Nephron progenitor cell (in vitro differentiated cells): ENCODE data around the gene NLRP4.

Experiments used
- DNase-seq: peaks from one replicate; pipeline ENCODE4 v3.0.0; 2021
- H3K27ac Mint-ChIP-seq: 2 replicates; pipeline ENCODE4 v1.8.0; 2021; ENCODE audit warnings: mild to moderate bottlenecking, moderate library complexity, mixed read lengths
- H3K27me3 Mint-ChIP-seq: 2 replicates; pipeline ENCODE4 v1.8.0; 2021; ENCODE audit warnings: mild to moderate bottlenecking, low read depth, mixed read lengths; ENCODE audit not compliant: poor library complexity
- H3K36me3 Mint-ChIP-seq: 2 replicates; pipeline ENCODE4 v1.8.0; 2021; ENCODE audit warnings: low read depth, mixed read lengths
- H3K4me1 Mint-ChIP-seq: 2 replicates; pipeline ENCODE4 v1.8.0; 2021; ENCODE audit warnings: mixed read lengths
- H3K4me3 Mint-ChIP-seq: 2 replicates; pipeline ENCODE4 v1.8.0; 2021; ENCODE audit warnings: mild to moderate bottlenecking, moderate library complexity, mixed read lengths
- H3K9me3 Mint-ChIP-seq: 2 replicates; pipeline ENCODE4 v1.8.0; 2021; ENCODE audit warnings: mild to moderate bottlenecking, moderate library complexity, mixed read lengths
- CTCF ChIP-seq: fragments of 200-600 bp; sonication (generic); IDR thresholded peaks from 2 replicates; pipeline ENCODE4 v1.5.0; 2021; ENCODE audit warnings: antibody characterized with exemption

NLRP4 gene

GRCh38 chr19:55832676-55833075 lies 3.7 kb upstream of the NLRP4 start:
- no peak for TF ChIP-seq CTCF
- no peaks in the 10 kb centered on the region for H3K4me1 Mint-ChIP-seq
- no peaks in the 10 kb centered on the region for H3K27me3 Mint-ChIP-seq
- no peak overlapping the region for H3K4me3 Mint-ChIP-seq
- H3K27ac Mint-ChIP-seq, result no peak overlapping the region
- H3K9me3 Mint-ChIP-seq, result peaks cover 64% of the 10 kb centered on the region
- no peak for DNase-seq
- H3K36me3 Mint-ChIP-seq, result no peaks in the 10 kb centered on the region

DNA sequence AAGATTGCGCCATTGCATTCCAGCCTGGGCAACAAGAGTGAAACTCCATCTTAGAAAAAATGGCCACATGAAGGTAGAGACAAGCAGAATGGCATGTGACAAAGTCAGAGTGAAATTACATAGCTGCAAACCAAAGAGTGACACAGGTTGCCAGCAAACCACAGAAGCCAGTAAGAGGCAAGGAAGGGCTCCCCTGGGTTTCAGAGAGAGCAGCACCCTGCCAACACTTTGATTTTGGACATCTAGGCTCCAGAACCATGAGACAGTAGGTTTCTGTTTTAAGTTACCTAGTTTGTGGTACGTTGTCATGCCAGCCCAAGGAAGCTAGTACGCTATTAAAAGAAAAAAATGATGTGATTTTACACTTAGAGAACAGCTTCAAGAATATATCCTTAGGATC lies 1.9 kb downstream of the NLRP4 start:
- Mint-ChIP-seq H3K4me1 (no peaks in the 10 kb centered on the region), H3K4me3 (no peak overlapping the region), H3K27ac (no peak overlapping the region), H3K27me3 (peaks cover 2% of the 10 kb centered on the region), H3K9me3 (peaks cover 73% of the 10 kb centered on the region), H3K36me3 (no peaks in the 10 kb centered on the region)
- TF ChIP-seq CTCF, result no peak
- no peak for DNase-seq

DNA sequence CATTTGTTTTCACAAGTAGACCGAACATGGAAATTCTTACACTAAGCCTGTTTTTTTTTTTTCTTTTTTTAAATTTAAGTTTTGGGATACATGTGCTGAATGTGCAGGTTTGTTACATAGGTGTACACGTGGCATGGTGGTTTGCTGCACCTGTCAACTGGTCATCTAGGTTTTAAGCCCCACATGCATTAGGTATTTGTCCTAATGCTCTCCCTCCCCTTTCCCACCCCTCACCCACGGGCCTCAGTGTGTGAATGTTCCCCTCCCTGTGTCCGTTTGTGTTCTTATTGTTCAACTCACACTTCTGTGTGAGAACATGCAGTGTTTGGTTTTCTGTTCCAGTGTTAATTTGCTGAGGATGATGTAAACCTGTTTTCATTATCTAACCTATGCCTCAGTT lies 2.6 kb downstream of the NLRP4 start:
- DNase-seq, result no peak
- Mint-ChIP-seq H3K27me3 (peaks cover 3% of the 10 kb centered on the region), H3K9me3 (peaks cover 75% of the 10 kb centered on the region), H3K36me3 (no peaks in the 10 kb centered on the region), H3K4me3 (no peak overlapping the region), H3K27ac (no peak overlapping the region), H3K4me1 (no peaks in the 10 kb centered on the region)
- TF ChIP-seq CTCF, result no peak

DNA sequence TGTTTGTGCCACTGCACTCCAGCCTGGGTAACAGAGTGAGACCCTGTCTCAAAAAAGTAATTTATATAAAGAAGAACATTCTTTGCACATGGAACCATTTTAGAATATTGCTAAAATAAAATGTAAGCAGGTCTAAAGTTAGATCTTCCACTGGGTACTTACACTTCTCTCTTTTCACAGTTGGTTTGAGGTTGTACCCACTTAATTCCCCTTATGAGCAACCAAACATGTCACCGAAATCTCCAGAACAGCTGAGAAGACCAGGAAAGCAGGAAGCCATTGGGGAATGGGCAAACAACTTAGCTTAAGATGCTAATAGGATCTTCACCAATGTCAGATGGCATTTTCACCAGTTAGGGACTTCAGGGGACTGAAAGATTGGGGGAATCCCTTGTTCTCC lies 18.8 kb downstream of the NLRP4 start:
- H3K4me3 Mint-ChIP-seq, result no peak overlapping the region
- TF ChIP-seq CTCF, result no peak
- no peaks in the 10 kb centered on the region for H3K4me1 Mint-ChIP-seq
- H3K9me3 Mint-ChIP-seq, result peaks cover 76% of the 10 kb centered on the region
- H3K36me3 Mint-ChIP-seq, result no peaks in the 10 kb centered on the region
- no peak for DNase-seq
- no peaks in the 10 kb centered on the region for H3K27me3 Mint-ChIP-seq
- H3K27ac Mint-ChIP-seq, result no peak overlapping the region

DNA sequence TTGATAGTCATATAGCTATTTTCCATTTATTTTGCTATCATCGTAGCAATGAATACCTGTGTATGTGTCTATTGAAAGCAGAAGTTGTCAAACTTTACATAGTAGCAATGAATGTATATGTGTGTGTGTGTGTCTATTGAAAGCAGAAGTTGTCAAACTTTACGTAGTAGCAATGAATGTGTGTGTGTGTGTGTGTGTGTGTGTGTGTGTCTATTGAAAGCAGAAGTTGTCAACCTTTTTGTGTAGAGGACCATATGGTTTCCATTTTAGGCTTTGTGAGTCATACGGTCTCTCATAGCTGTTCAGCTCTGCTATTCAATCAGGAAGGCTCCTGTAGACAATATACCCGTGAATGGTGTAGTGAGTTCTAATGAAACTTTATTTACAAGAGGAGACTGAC lies 20.8 kb downstream of the NLRP4 start:
- Mint-ChIP-seq H3K27ac (no peak overlapping the region), H3K36me3 (no peaks in the 10 kb centered on the region), H3K9me3 (peaks cover 86% of the 10 kb centered on the region), H3K4me3 (no peak overlapping the region), H3K27me3 (no peaks in the 10 kb centered on the region), H3K4me1 (no peaks in the 10 kb centered on the region)
- no peak for TF ChIP-seq CTCF
- DNase-seq, result no peak

- no peaks in the 10 kb centered on the region for H3K36me3 Mint-ChIP-seq
- no peaks in the 10 kb centered on the region for H3K27me3 Mint-ChIP-seq
- no peak overlapping the region for H3K4me3 Mint-ChIP-seq
- no peak overlapping the region for H3K27ac Mint-ChIP-seq
- peaks cover 81% of the 10 kb centered on the region for H3K9me3 Mint-ChIP-seq
- no peak for DNase-seq
- no peaks in the 10 kb centered on the region for H3K4me1 Mint-ChIP-seq
- no peak for TF ChIP-seq CTCF
Measured at GRCh38 chr19:55857974-55858373, 21.6 kb downstream of the NLRP4 start.
